NK-92 (cell line): Measurements from ENCODE around the gene TMEM254.
"Not testable (repeated sequence)": the region's sequence is repeated elsewhere in the genome, so short reads cannot be mapped to it uniquely, and the experiment has no call there.

ENCODE experiments used
- DNase-seq: peaks from one replicate; lab custom pipeline; 2025; ENCODE audit not compliant: unreplicated experiment; lab: John Stamatoyannopoulos, UW

TMEM254 gene

DNA sequence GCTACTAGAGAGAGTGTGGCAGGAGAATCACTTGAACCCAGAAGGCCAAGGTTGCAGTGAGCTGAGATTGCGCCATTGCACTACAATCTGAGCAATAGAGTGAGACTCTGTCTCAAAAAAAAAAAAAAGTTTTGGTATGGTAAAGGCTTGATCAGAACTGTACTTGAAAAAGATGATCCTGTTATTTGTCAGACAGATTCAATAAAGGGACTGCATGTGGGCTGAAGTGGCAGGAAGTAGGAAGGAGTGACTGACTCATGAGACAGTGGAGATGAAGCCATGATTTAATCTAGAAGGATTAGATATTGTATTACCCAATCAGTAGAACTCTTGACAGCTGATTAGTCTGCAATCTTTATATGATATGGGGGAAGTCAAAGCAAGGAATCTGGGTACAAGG, 2.7 kb upstream of the TMEM254 start:
- no peak for DNase-seq

DNA sequence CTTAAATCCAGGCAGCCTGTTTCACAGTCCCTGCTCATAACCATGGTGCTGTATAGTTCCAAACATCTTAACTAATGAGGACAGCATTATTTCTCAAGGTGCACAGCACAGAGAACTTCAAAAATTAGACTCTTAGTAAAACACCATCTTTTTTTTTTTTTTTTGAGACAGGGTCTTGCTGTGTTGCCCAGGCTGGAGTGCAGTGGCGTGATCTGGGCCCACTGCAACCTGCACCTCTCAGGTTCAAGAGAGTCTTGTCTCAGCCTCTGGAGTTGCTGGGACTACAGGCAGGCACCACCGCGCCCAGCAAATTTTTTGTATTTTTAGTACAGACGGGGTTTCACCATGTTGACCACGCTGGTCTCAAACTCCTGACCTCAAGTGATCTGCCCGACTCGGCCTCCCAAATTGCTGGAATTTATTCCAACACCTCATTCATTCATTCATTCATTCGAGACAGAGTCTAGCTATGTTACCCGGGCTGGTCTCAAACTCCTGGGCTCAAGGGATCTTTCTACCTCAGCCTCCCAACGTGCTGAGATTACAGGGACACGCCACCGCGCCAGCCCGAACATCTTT, 507 bp upstream of the TMEM254 start:
- no peak for DNase-seq

- no peak for DNase-seq
These were observed 851 bp downstream of the TMEM254 start for GRCh38 chr10:80079312-80079719.

- no peak for DNase-seq
These were observed 2.6 kb downstream of the TMEM254 start for GRCh38 chr10:80081026-80081425.

GRCh38 chr10:80081801-80082750, 3.6 kb downstream of the TMEM254 start:
- DNase-seq = no peak

DNA sequence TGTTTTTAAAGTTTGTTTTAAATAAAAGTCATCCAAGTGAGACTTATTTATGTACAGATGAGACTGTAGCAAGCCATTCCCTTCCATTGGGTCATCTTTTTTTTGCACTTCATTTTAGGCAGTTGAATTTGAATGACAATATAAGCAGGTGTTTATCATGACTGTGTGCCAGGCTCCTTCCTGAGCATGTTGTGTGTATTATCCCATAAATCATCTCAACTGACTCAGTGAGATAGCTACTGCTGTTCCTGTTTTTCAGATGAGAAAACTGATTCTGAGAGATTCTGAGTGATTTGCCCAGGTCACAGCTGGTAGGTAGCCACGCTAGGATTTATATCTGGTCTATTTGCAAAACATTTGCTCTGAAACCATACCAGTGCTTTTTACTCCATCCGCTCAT, 11.7 kb downstream of the TMEM254 start:
- no peak for DNase-seq

GRCh38 chr10:80094231-80094630, 15.8 kb downstream of the TMEM254 start:
- no peak for DNase-seq

- not testable (repeated sequence) for DNase-seq
These were observed 19.8 kb downstream of the TMEM254 start for GRCh38 chr10:80098272-80098671.

DNA sequence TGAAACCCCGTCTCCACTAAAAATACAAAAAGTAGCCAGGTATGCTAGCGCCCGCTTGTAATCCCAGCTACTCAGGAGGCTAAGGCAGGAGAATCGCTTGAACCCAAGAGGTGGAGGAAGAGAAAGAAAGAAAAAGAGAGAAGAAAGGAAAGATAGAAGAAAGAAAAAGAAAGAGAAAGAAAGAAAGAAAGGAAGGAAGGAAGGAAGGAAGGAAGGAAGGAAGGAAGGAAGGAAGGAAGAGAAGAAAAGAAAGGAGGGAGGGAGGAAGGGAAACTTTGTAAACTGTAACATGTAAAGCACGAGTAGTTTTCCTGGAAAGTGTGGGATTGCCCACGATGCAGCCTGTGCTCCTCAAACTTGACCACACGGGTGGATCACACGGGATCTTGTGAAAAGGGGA, 20.8 kb downstream of the TMEM254 start:
- not testable (repeated sequence) for DNase-seq

DNA sequence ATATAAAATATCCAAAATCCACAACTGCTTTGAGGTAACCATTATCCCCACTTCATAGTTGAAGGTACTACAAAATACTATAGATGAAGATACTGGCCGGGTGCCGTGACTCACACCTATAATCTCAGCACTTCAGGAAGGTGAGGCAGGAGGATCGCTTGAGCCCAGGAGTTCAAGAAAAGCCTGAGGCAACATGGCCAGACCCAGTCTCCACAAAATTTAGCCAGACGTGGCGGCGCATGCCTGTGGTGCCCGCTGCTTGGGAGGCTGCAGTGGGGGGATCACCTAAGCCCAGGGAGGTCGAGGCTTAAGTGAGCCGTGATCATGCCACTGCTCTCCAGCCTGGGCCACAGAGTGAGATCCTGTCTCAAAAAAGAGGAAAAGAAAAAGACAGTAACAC, 21.7 kb downstream of the TMEM254 start:
- DNase-seq = no peak

- no peak for DNase-seq
These were observed 22.6 kb downstream of the TMEM254 start for GRCh38 chr10:80100861-80101695.

DNA sequence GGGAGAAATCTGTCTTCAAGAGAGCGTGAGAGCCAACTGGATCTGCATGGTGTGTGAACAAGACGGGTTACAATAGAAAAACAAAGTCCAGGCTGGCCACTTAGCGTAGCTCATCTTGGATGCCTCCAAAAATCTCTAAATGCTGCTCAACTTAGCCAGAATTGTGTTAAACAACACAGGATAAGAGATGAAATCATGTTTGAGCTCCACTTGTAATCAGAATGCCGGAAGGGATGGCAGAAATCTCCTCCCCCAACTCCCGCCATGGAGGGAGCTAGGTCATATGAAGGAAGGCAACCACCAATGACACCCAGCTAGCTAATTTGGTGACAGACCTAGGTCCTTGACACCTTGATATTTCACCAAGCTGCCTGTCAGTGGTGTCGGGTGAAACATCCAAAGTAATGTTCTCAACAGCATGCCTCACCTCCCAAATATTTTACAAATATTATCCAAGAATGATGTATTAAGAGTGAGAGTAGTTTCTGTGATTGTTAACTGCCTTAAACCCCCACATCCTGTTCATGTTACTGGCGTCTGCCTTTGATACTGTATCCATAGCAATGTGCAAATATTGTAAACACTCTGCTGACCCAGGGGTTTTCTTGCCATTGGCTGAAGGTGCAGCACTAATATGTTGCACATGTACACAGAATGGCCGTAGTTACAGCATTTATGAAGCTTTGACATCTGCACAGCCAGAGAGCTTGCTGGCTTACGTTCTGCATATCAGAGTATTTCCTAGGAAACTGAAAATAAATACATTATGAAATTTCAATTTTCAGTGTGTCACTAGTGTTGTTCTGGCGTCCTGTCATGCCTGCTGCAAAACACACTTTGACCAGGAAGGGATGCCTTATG, 25.8 kb downstream of the TMEM254 start:
- DNase-seq = no peak

DNA sequence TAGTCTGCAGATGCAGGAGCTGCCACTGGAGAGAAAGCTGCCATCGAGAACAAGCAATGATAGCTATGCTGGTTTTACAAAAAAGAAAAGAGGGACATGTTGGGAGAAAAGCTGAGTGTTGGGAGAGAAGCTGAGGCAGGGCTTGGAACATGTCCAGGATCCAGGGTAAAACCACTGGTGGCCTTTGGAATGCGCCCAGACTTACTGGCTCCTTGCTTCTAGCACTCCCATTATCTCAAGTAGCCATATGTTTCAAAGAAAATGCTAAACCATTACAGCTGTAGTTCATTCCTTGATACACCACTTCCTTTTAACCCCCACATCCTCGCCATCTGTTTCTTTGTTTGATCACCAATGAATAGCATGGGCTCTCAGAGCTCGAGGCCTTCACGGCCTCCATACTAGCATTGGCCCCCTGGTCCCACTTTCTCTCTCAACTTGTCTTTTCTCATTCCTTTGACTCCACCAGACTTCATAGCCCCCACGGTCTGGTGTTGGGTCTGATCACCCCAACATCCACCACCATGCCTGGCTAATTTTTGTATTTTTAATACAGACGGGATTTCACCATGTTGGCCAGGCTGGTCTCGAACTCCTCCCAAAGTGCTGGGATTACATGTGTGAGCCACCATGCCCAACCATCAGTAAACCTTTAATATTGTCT, 30.2 kb downstream of the TMEM254 start:
- DNase-seq = no peak

GRCh38 chr10:80110986-80111385, 32.5 kb downstream of the TMEM254 start:
- DNase-seq = no peak

GRCh38 chr10:80118669-80119068, 40.2 kb downstream of the TMEM254 start:
- DNase-seq = no peak

- no peak for DNase-seq
These were observed 43.7 kb downstream of the TMEM254 start for GRCh38 chr10:80122110-80122710.

GRCh38 chr10:80122746-80123145, 44.3 kb downstream of the TMEM254 start:
- no peak for DNase-seq

DNA sequence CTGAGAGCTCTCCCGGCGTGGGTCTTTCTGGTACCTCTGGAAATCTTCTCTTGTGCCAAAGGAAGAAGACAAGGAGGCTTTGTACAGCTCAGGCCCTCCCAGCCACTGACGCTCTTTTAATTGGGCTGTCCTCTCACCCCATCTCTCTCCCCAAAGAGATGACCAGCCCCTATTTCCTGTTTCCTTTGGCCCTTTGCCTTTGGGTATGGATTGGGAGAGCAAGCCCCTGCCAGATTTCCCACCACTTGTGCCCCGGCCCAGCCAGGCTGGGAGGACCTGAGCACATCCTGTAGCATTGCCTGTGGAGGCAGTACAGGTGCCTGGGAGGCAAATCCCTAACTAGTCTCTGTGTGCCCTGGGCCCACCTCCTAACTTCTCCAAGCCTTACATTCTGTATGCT, 48.4 kb downstream of the TMEM254 start:
- no peak for DNase-seq

- no peak for DNase-seq
These were observed 53.0 kb downstream of the TMEM254 start for GRCh38 chr10:80131499-80131901.
